K562 (cell line): ENCODE results near the gene CST6. TPM values are rescaled to one million over a fixed set of nuclear protein-coding genes. Genes with fewer than 3 reads are reported as not detected.
A peak's percentile ranks its signal among the peaks of the same experiment; 100 is the strongest.

Experiments
- ATAC-seq: fragments of 200-7000 bp; cut with Tn5 transposase; 3 replicates; pipeline ENCODE4 v1.9.1; 2020; ENCODE audit warnings: moderate library complexity
- BruUV-seq: library from RNA; stranded (reverse); fragments of 400-500 nt; replicated peaks from 2 replicates; lab custom pipeline; 2021; lab: Mats Ljungman, UMichigan
- CTCF ChIA-PET: fragments of 300-600 bp; formaldehyde crosslinking; extraction: SDS; loops from one replicate; lab custom pipeline; 2021; ENCODE audit warnings: low intra/inter-chr PET ratio; lab: Yijun Ruan, JAX
- POLR2A ChIA-PET: fragments of 300-600, 350-650 bp; sonication (Branson Sonifier 250); formaldehyde crosslinking; extraction: SDS; loops from one replicate; lab custom pipeline; 2021; ENCODE audit warnings: antibody characterized with exemption, inconsistent platforms; lab: Yijun Ruan, JAX
- DNase-seq, 4 experiments: peaks; one replicate each; pipeline versions ENCODE4 v3.0.0 to v3.0.0-alpha.2; 2011 to 2018; ENCODE audit warnings: low spot score in 3 of 4, mixed read lengths in 3 of 4; ENCODE audit errors: extremely low read depth in 1 of 4
- FAIRE-seq: peaks from 2 replicates; lab custom pipeline; 2011; peaks lifted over from hg19 to GRCh38; lab: Jason Lieb, UNC
- H2AFZ ChIP-seq: 2 replicates; pipeline ENCODE4 v1.6.0; 2011; ENCODE audit warnings: low read depth, low read length, control low read depth, inconsistent platforms
- H3K27ac ChIP-seq: fragments of 200-600 bp; 3 replicates; pipeline ENCODE4 v1.8.0; 2011; ENCODE audit warnings: low read depth, mild to moderate bottlenecking, control low read depth, inconsistent platforms, low read length, moderate library complexity, mixed read lengths; ENCODE audit errors: extremely low read depth
- H3K27me3 ChIP-seq, 2 experiments: fragments of 300-600 bp in 1 of 2; 2 replicates in 1 of 2; 3 replicates in 1 of 2; pipeline versions ENCODE4 v1.6.0 to v1.8.0; 2011; ENCODE audit warnings: inconsistent platforms in 2 of 2, low read length in 2 of 2, mild to moderate bottlenecking in 1 of 2, mixed read lengths in 1 of 2, moderate library complexity in 1 of 2; ENCODE audit not compliant: control insufficient read depth in 2 of 2, insufficient read depth in 2 of 2
- H3K36me3 ChIP-seq: fragments of 300-600 bp; 3 replicates; pipeline ENCODE4 v1.8.0; 2011; ENCODE audit warnings: mild to moderate bottlenecking, low read length, inconsistent platforms; ENCODE audit not compliant: control insufficient read depth, insufficient read depth
- H3K4me1 ChIP-seq, 2 experiments: fragments of 200-600 bp in 1 of 2; replicated peaks in 1 of 2; 2 replicates in 1 of 2; 3 replicates in 1 of 2; pipeline versions ENCODE4 v1.5.1 to v1.8.0; 2011; ENCODE audit warnings: inconsistent platforms in 2 of 2, low read length in 2 of 2, mild to moderate bottlenecking in 1 of 2, mixed read lengths in 1 of 2, moderate library complexity in 1 of 2; ENCODE audit not compliant: control insufficient read depth in 2 of 2, insufficient read depth in 2 of 2
- H3K4me2 ChIP-seq: 2 replicates; pipeline ENCODE4 v1.6.1; 2011; ENCODE audit warnings: low read length, control low read depth, inconsistent platforms, mixed read lengths; ENCODE audit not compliant: insufficient read depth
- H3K4me3 ChIP-seq: fragments of 200-600 bp; sonication (generic), shearing (Covaris generic); 2 replicates; pipeline ENCODE4 v1.5.1; 2016; ENCODE audit warnings: control low read depth, inconsistent platforms
- H3K79me2 ChIP-seq: fragments of 200-600 bp; 3 replicates; pipeline ENCODE4 v1.8.0; 2011; ENCODE audit warnings: low read length, inconsistent platforms; ENCODE audit not compliant: control insufficient read depth, insufficient read depth
- H3K9ac ChIP-seq, 2 experiments: 2 replicates each; pipeline versions ENCODE4 v1.6.0 to v1.6.1; 2011; ENCODE audit warnings: low read depth in 2 of 2, low read length in 2 of 2, control low read depth in 1 of 2, inconsistent platforms in 1 of 2, mild to moderate bottlenecking in 1 of 2, mixed read lengths in 1 of 2; ENCODE audit not compliant: insufficient read depth in 1 of 2
- H3K9me1 ChIP-seq: one replicate; pipeline ENCODE4 v1.6.0; 2011; ENCODE audit warnings: inconsistent platforms, mild to moderate bottlenecking, low read length, moderate library complexity; ENCODE audit not compliant: control insufficient read depth, insufficient read depth
- H3K9me3 ChIP-seq: replicated peaks from 2 replicates; pipeline ENCODE4 v1.5.1; 2011; ENCODE audit warnings: low read depth, low read length, inconsistent platforms; ENCODE audit not compliant: control insufficient read depth, insufficient read depth
- H4K20me1 ChIP-seq: replicated peaks from 2 replicates; pipeline ENCODE4 v1.6.1; 2011; ENCODE audit warnings: low read length, inconsistent platforms, mixed read lengths; ENCODE audit not compliant: control insufficient read depth, insufficient read depth
- BCOR ChIP-seq: fragments of 450-650 bp; IDR thresholded peaks from 2 replicates; pipeline ENCODE4 v1.6.1; 2016
- CBFA2T2 ChIP-seq: fragments of 450-650 bp; conservative IDR thresholded peaks from 2 replicates; pipeline ENCODE4 v1.6.1; 2017; ENCODE audit warnings: mild to moderate bottlenecking
- CBFA2T3 ChIP-seq: fragments of 450-650 bp; IDR thresholded peaks from 2 replicates; pipeline ENCODE4 v1.6.1; 2017
- CTCFL ChIP-seq: IDR thresholded peaks from 2 replicates; pipeline ENCODE4 v1.6.1; 2011; ENCODE audit warnings: borderline replicate concordance, low read depth, mild to moderate bottlenecking, moderate library complexity, low read length; ENCODE audit not compliant: insufficient read depth, poor library complexity, severe bottlenecking
- ETS1 ChIP-seq: conservative IDR thresholded peaks from 2 replicates; pipeline ENCODE4 v1.6.1; 2011; ENCODE audit warnings: low read depth, mild to moderate bottlenecking, low read length; ENCODE audit not compliant: control insufficient read depth
- HMGXB4 ChIP-seq: sonication (generic); formaldehyde crosslinking; IDR thresholded peaks from 2 replicates; pipeline ENCODE4 v1.8.1; 2023; ENCODE audit warnings: mild to moderate bottlenecking, missing genetic modification reagents
- MXI1 ChIP-seq: IDR thresholded peaks from 2 replicates; pipeline ENCODE4 v1.6.1; 2011; ENCODE audit warnings: low read depth, mild to moderate bottlenecking, improper control_type of control experiment, low read length
- PHF20 ChIP-seq: fragments of 450-650 bp; IDR thresholded peaks from 2 replicates; pipeline ENCODE4 v1.6.1; 2018; ENCODE audit not compliant: partially characterized antibody
- PKNOX1 ChIP-seq: fragments of 450-650 bp; IDR thresholded peaks from 2 replicates; pipeline ENCODE4 v1.6.1; 2016
- POU5F1 ChIP-seq: fragments of 150-350 bp; IDR thresholded peaks from 2 replicates; pipeline ENCODE4 v1.6.1; 2014; ENCODE audit warnings: borderline replicate concordance, low read length, low read depth, mild to moderate bottlenecking; ENCODE audit not compliant: partially characterized antibody
- SMAD2 ChIP-seq: fragments of 150-350 bp; IDR thresholded peaks from 2 replicates; pipeline ENCODE4 v1.6.1; 2014; ENCODE audit warnings: low read depth, mild to moderate bottlenecking, low read length
- SRF ChIP-seq, 2 experiments: fragments of 250-450, 450-650 bp in 1 of 2; sonication (Bioruptor Pico) in 1 of 2; sonication (generic) in 1 of 2; formaldehyde crosslinking; IDR thresholded peaks; 2 replicates each; pipeline versions ENCODE4 v1.5.0 to v1.5.1; 2020 to 2022; ENCODE audit warnings: mild to moderate bottlenecking in 1 of 2, missing genetic modification reagents in 1 of 2
- TOE1 ChIP-seq, 2 experiments: fragments of 450-650 bp in 1 of 2; sonication (generic) in 1 of 2; formaldehyde crosslinking in 1 of 2; IDR thresholded peaks; 2 replicates each; pipeline versions ENCODE4 v1.7.1 to v1.8.0; 2016 to 2022; ENCODE audit warnings: borderline replicate concordance in 2 of 2, mild to moderate bottlenecking in 2 of 2, antibody characterized with exemption in 1 of 2, inconsistent platforms in 1 of 2, low read depth in 1 of 2, missing genetic modification reagents in 1 of 2, moderate library complexity in 1 of 2
- ZNF239 ChIP-seq: fragments of 250-450 bp; sonication (Bioruptor Pico); IDR thresholded peaks from 2 replicates; pipeline ENCODE4 v1.4.0; 2020; ENCODE audit warnings: mild to moderate bottlenecking
- ZNF740 ChIP-seq, 3 experiments: fragments of 200-800 bp in 1 of 3; sonication (Bioruptor generic) in 1 of 3; sonication (generic) in 1 of 3; formaldehyde crosslinking in 1 of 3; IDR thresholded peaks; 2 replicates each; pipeline versions ENCODE4 v1.6.1 to v1.8.0; 2016 to 2022; ENCODE audit warnings: mild to moderate bottlenecking in 2 of 3, missing compliant biosample characterization in 2 of 3, missing genetic modification characterization in 2 of 3, missing genetic modification reagents in 1 of 3
- WGBS: fragments of 100-300 bp; shearing (Covaris generic); methylation state at CpG from one replicate; pipeline ENCODE4 v1.1.6; 2016; ENCODE audit warnings: low coverage, mixed read lengths; ENCODE audit not compliant: insufficient coverage; ENCODE audit errors: missing lambda C conversion rate; 5-methylcytosine and 5-hydroxymethylcytosine counted together
- in situ Hi-C: fragments of 300-500 bp; cut with MboI; formaldehyde crosslinking; loops from 4 replicates; pipeline ENCODE4 v1.15.0; 2018; ENCODE audit warnings: inconsistent platforms, mixed read lengths
- intact Hi-C: fragments of 100-400 bp; cut with micrococcal nuclease; formaldehyde crosslinking; loops from 2 replicates; pipeline ENCODE4 v1.14.2; 2022
- polyA plus RNA-seq, 8 experiments: library from polyadenylated mRNA; depleted of rRNA in 4 of 8; stranded (reverse) in 5 of 8; unstranded in 3 of 8; fragments of >200 nt; fragmentation: Nextera tagmentation in 2 of 8; fragmentation: Illumina TruSeq in 1 of 8; extraction: Ambion mirVana in 2 of 8; extraction: Trizol in 1 of 8; gene quantifications; 2 replicates each; pipeline versions ENCODE4 v1.2.1 to v1.2.3, GENCODE V29; 2011 to 2014; ENCODE audit warnings: inconsistent platforms in 1 of 8, missing spikeins in 1 of 8
- total RNA-seq, 7 experiments: library from RNA; depleted of rRNA in 6 of 7; stranded (reverse); fragments of >200 nt in 6 of 7; fragmentation: Illumina TruSeq in 2 of 7; extraction: Trizol in 2 of 7; gene quantifications; 2 replicates each; pipeline versions ENCODE4 v1.2.1 to v1.2.3, GENCODE V29; 2011 to 2021; ENCODE audit warnings: low replicate concordance in 1 of 7

Gene CST6
- total and polyA plus RNA-seq, 9 of the 15 experiments (the other 6 are each of a cell fraction or from before 2014, with no cell fraction given), result not detected

- Histone ChIP-seq H3K4me1 (peaks cover 32 to 78% of the 10 kb centered on the region in 2 experiments), H3K4me3 (no peak overlapping the region), H4K20me1 (no peaks in the 10 kb centered on the region), H3K9me3 (no peaks in the 10 kb centered on the region), H3K4me2 (no peak overlapping the region), H3K27ac (no peak overlapping the region), H3K9ac (peak overlapping the region in 1 of 2 experiments; percentile 37; a peak in 2 of 4 replicates), H3K79me2 (no peaks in the 10 kb centered on the region), H3K36me3 (no peaks in the 10 kb centered on the region), H2AFZ (no peak overlapping the region), H3K27me3 (no peaks in the 10 kb centered on the region), H3K9me1 (peaks cover 5% of the 10 kb centered on the region)
- 72% methylated on average over 10 of the region's 10 CpGs for WGBS
- CTCF ChIA-PET, result no interaction called here
- no TSS peak for BruUV-seq
- no peak for FAIRE-seq
- in situ Hi-C loops, result no loop called here
- no peak for DNase-seq
- POLR2A ChIA-PET, result interaction anchor here (0.8 to 1.5 kb wide), 2 partner anchors 10 to 126 kb away, joined by 3 to 8 read pairs; partner anchors contain the start of gene CCDC85B
- intact Hi-C loops, result no loop called here
- no peak for ATAC-seq
- TF ChIP-seq SMAD2, result no peak
- TF ChIP-seq BCOR, result no peak
- no peak for TF ChIP-seq PKNOX1
- no peak for TF ChIP-seq CBFA2T2
- TF ChIP-seq CBFA2T3, result no peak
- no peak for TF ChIP-seq ZNF239 (CRISPR knock-in tag)
- no peak for TF ChIP-seq ZNF740 (CRISPR knock-in tag; IDR thresholded peaks at IDR 0.05)
- TF ChIP-seq ZNF740 (tag; IDR thresholded peaks at IDR 0.05), result no peak
- TF ChIP-seq POU5F1, result no peak
- no peak for TF ChIP-seq SRF (CRISPR knock-in tag; IDR thresholded peaks at IDR 0.05)
- TF ChIP-seq TOE1 (IDR thresholded peaks at IDR 0.05; ENCODE audit: borderline replicate concordance), result no peak
- no peak for TF ChIP-seq TOE1 (CRISPR knock-in tag; IDR thresholded peaks at IDR 0.05; ENCODE audit: borderline replicate concordance, low read depth)
- TF ChIP-seq MXI1, result no peak
- no peak for TF ChIP-seq PHF20
- no peak for TF ChIP-seq CTCFL
- no peak for TF ChIP-seq ETS1
- no peak for TF ChIP-seq HMGXB4 (CRISPR knock-in tag)
Measured at GRCh38 chr11:66016793-66017177, 5.0 kb downstream of the CST6 start.
